HG02571 (cell line): Measurements from ENCODE around the gene TRDN.

Source experiments
- ATAC-seq: cut with Tn5 transposase; IDR thresholded peaks from one replicate; pipeline ENCODE4 v1.9.1; 2021; ENCODE audit warnings: mild to moderate bottlenecking, moderate library complexity; ENCODE audit not compliant: unreplicated experiment

Gene TRDN

GRCh38 chr6:123418071-123418470 lies 218.7 kb downstream of the TRDN start:
- no peak for ATAC-seq

- no peak for ATAC-seq
Observed at GRCh38 chr6:123417535-123417934, 219.2 kb downstream of the TRDN start.

GRCh38 chr6:123415844-123416468 lies 220.8 kb downstream of the TRDN start:
- ATAC-seq, result peak; percentile 97

- no peak for ATAC-seq
Observed at GRCh38 chr6:123404975-123405374, 231.8 kb downstream of the TRDN start.

GRCh38 chr6:123402052-123402451 lies 234.7 kb downstream of the TRDN start:
- peak; percentile 99 for ATAC-seq

- no peak for ATAC-seq
Observed at GRCh38 chr6:123398072-123398471, 238.7 kb downstream of the TRDN start.

- no peak for ATAC-seq
Observed at GRCh38 chr6:123393331-123393730, 243.4 kb downstream of the TRDN start.

- ATAC-seq, result no peak
Observed at GRCh38 chr6:123383718-123384117, 253.0 kb downstream of the TRDN start.

GRCh38 chr6:123380257-123380656 lies 256.5 kb downstream of the TRDN start:
- ATAC-seq, result no peak

- ATAC-seq, result no peak
Observed at GRCh38 chr6:123372737-123373136, 264.0 kb downstream of the TRDN start.

GRCh38 chr6:123363912-123364311 lies 272.8 kb downstream of the TRDN start:
- ATAC-seq, result no peak

- no peak for ATAC-seq
Observed at GRCh38 chr6:123360359-123360758, 276.4 kb downstream of the TRDN start.

GRCh38 chr6:123352705-123353104 lies 284.0 kb downstream of the TRDN start:
- ATAC-seq, result no peak

- no peak for ATAC-seq
Observed at GRCh38 chr6:123352279-123352678, 284.5 kb downstream of the TRDN start.

GRCh38 chr6:123343836-123344235 lies 292.9 kb downstream of the TRDN start:
- no peak for ATAC-seq

- ATAC-seq, result no peak
Observed at GRCh38 chr6:123338394-123338793, 298.4 kb downstream of the TRDN start.

- no peak for ATAC-seq
Observed at GRCh38 chr6:123333000-123333756, 303.6 kb downstream of the TRDN start.

- ATAC-seq, result no peak
Observed at GRCh38 chr6:123332070-123332469, 304.7 kb downstream of the TRDN start.

- no peak for ATAC-seq
Observed at GRCh38 chr6:123329337-123329736, 307.4 kb downstream of the TRDN start.

GRCh38 chr6:123323452-123324329 lies 313.1 kb downstream of the TRDN start:
- no peak for ATAC-seq

- no peak for ATAC-seq
Observed at GRCh38 chr6:123321020-123321419, 315.7 kb downstream of the TRDN start.
